NCI-H748 treated with DMSO at 0.1 percent for 48 hours (cell line): ENCODE measurements around the gene SEMA6B.
A peak's percentile ranks its signal among the peaks of the same experiment; 100 is the strongest.
"Not testable (repeated sequence)": the region's sequence is repeated elsewhere in the genome, so short reads cannot be mapped to it uniquely, and the experiment has no call there.

Source experiments
- DNase-seq: peaks from one replicate; lab custom pipeline; 2025; lab: John Stamatoyannopoulos, UW

Gene SEMA6B

GRCh38 chr19:4571305-4571917, 11.9 kb upstream of the SEMA6B start:
- no peak for DNase-seq

DNA sequence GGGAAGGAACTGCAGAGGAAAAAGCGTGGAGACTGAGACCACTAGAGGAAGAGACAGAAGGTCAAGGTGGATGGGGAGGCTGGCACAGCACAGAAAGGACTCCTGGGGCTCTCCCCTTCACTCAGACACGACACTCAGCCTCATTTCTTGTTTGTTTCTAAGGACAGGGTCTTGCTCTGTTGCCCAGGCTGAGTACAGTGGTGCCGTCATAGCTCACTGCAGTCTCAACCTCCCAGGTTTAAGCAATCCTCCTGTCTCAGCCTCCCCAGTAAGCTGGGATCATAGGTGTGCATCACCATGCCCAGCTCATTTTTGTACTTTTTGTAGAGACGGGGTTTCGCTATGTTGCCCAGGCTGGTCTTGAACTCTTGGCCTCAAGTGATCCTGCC, 11.4 kb upstream of the SEMA6B start:
- no peak for DNase-seq

DNA sequence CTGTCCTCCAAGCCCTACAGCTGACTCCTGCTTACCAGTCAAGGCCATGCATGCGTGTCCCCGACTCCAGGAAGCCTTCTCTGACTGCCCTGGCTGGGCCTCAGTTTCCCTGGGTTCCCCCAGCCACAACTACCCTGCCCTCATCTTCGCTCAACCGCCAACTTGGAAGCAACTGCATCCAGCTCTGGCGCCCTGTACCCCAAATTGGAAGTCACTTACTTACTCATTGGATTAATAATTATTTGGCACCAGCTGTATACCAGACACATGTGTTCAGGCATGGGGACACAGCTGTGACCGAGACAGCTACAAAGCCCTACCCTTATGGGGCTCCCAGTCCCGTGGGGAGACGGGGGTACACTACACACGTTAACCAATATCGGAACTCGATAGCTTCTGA, 10.9 kb upstream of the SEMA6B start:
- DNase-seq = no peak

- no peak for DNase-seq
These were observed 9.4 kb upstream of the SEMA6B start for GRCh38 chr19:4568886-4569285.

- no peak for DNase-seq
These were observed 8.1 kb upstream of the SEMA6B start for GRCh38 chr19:4567584-4568071.

GRCh38 chr19:4566402-4567051, 7.0 kb upstream of the SEMA6B start:
- no peak for DNase-seq

DNA sequence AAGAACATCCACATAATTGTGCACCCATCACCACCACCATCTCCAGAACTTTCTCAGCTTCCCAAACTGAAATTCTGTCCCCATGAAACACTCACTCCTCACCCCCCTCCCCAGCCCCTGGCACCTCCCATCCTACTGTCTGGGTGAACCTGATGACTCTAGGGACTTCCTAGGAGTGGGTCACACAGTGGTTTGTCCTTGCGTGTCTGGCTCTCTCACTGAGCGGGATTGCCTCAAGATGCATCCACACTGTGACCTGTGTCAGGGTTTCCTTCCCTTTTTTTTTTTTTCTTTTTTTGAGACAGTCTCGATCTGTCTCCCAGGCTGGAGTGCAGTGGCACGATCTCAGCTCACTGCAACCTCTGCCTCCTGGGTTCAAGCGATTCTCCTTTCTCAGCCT, 4.1 kb upstream of the SEMA6B start:
- not testable (repeated sequence) for DNase-seq

GRCh38 chr19:4562085-4562484, 2.6 kb upstream of the SEMA6B start:
- not testable (repeated sequence) for DNase-seq

DNA sequence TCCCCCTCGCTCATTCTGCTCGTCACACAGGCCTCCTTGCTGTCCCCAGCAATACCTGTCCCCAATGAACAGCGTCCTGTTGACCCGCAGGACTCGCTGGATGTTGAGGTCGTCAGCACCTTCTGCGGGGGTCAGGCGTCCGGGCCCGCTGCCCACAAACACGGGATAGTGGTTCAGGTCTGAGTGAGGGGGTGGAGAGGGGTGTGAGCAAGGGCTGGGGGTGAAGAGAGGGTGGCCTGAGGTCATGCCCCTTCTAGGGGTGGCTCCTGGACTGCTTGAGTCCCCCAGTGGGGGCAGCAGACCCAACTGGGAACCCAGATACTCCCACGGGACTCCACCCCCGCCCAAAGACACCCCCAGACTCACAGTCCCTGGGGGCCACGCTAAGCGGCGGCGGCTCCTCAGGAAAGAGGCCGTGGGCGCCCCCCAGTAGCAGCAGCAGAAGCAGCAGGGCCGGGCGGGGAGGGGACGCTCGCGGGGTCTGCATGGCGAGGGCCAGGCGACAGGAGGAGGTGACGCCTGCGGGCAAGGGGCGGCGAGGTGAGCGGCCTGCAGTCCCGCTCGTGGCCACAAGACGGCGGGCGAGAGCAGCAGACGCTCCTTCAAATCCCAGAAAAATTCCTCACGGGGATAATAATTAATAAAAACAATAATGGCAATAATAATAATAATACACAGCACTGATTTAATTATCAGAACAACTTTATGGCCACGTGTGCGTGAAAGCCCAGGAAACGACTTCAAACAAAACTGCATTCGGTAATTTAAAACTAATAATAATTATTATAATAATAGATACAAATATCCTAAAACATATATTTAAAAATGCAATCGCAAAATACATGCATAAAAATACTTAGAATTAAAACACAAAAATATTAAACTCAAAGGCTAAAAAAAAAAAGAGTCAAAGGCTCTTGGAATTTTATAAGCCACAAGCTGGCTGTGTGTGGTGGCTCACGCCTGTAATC, 1.2 kb downstream of the SEMA6B start:
- DNase-seq = peak; percentile 13

DNA sequence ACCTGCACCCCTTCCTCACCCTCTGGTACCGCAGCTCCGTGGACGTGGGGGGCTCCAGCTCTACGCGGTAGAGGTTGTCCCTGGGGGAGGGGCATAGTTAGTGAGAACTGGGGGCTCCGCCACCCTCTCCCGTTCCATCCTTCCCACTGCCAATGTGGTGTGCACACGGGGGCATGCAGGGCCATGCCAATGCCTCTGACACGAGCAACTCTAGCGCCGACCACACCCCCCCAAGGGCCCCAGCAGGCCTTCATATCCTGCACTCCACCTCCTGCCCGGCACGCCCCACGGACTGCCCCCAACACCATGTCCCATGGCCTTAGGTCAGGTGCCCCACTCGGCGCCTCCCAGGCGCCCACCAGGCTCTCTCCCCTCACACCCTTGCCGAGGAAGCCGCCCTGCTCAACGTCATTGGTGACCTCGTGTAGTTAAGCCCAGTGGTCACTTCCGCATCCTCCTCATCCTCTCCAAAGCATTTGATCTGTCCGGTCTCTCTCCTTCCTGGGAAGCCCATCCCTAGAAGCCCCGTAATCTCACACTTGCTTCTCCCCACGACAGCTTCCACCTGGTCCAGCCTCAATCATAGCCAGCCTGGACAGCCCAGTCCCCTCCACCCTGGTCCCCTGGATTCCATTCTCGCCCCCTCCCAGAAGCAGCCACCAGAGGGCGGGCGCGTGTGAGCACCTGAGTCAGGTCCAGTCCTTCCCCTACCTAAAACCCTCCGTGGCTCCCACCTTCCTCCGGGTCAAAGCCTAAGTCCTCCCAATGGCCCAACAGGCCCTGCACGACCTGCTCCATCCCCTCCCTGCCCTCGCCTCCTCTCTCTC, 2.1 kb downstream of the SEMA6B start:
- DNase-seq = no peak

DNA sequence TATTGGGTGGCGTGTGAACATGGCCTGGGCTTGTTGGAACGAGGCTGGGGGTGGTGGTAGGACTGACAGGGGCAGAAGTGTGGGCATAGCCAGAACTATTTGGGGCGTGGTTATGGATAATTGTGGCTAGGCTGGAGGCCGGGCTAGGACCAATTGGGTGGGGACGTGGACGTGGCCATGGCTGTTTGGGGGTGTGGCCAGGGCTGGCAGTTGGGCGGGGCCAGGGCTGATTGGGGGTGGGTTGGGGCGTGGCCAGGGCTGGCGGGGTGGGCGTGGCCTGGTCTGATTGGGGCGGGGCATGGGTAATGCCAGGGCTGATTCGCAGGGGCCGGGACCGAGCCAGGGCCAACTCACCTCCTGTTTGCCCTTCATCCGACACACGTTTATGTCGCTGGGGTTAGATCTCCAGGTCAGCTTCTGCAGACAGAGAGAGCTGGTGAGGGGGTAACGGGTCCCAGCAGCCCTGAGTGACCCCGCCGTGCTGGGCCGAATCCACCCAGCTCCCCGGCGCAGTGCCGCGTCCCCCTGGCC, 2.8 kb downstream of the SEMA6B start:
- DNase-seq = peak; percentile 23

DNA sequence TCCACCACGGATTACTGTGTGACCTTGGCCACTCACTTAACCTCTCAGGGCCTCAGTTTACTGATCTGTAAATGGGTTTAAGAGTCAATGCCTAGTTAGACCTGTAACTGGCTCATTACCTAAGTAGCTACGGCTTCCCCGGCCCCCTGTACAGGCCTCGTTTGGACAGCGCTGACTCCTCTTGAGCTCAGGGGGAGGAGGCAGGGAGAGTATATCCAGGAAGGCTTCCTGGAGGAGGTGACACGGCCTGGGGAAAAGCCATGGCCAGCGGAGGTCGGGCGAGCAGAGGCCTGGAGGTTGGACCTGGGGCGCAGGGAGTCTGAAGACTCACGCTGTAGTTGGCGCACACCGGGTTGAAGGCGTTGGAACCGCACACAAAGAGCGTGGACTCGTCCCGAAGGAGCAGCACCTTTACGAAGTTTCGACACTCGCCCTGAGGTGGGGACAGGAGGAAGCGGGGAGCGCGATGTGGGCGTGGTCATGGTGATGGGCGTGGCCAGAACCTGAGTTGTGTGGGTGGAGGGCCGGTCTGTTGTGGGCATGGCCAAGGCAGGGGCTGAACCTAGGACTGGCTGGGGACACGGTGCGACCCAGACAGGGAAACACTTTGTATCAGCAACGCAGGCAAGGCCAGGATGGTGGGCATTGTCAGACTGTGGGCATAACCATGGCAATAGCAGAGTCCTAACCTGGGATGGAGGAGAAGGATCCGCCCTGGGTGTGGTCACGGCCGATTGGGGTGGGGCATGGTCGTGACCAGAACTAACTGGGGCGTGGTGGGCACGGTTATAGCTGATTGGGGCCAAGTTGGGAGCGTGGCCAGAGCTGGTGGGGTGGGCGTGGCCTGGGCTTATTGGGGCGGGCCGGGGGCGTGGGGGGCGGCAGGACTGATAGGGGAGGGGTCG, 3.6 kb downstream of the SEMA6B start:
- DNase-seq = peak; percentile 25

DNA sequence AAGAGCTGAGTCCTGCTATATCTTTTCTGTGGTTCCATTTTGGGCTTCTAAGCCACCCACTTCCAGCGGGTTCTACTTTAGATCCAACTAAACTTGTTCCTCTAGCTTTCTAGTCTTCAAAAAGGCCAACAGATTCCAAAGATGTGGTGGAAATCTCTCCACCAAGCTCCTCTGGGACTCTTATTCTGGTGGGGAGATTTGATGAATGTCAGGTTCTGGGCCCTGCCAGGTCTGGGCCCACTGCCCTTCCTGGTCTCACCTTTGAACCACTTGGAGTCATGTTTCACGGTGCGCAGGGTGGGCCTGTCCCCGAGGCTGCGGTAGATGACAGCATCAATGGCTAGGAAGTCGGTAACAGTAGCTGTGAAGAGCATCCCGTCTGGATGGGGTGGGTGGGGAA, 4.8 kb downstream of the SEMA6B start:
- no peak for DNase-seq

GRCh38 chr19:4553775-4554174, 5.7 kb downstream of the SEMA6B start:
- DNase-seq = no peak

DNA sequence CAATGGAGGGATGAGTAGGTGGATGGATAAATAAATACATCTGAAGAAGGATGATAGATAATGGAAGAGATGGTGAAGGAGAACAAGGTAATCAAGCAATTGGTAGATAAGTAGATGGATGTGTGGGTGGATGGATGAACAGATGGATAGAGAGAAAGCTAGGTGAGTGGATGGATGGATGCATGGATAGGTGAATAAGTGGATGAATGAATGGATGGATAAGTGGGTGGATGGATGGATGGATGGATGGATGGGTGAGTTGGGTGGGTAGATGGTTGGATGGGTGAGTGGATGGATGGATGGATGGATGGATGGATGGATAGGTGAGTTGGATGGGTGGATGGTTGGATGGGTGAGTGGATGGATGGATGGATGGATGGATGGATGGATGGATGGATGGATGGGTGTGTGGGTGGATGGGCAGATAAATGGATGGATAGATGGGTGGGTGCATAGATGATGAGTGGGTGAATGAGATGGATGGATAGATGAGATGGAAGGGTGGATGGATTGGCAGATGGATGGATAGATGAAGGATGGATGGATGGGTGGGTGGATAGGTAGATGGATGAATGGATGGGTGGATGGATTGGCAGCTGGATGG, 6.3 kb downstream of the SEMA6B start:
- no peak for DNase-seq

DNA sequence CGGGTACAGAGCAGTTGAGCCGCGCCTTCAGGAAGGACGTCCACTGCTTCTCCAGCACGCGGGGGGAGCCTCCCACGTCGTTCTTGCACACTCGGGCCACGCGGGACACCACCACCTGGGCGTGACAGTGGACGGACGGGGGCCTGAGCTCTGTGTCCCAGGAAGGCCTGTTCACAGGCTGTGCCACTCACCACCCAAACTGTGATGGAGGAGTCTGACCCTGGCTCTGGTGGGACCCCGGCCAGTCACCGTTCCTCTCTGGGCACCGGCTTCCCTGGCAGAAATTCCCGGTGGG, 7.0 kb downstream of the SEMA6B start:
- no peak for DNase-seq

GRCh38 chr19:4550479-4551050, 8.9 kb downstream of the SEMA6B start:
- DNase-seq = no peak

GRCh38 chr19:4550018-4550417, 9.5 kb downstream of the SEMA6B start:
- DNase-seq = no peak

DNA sequence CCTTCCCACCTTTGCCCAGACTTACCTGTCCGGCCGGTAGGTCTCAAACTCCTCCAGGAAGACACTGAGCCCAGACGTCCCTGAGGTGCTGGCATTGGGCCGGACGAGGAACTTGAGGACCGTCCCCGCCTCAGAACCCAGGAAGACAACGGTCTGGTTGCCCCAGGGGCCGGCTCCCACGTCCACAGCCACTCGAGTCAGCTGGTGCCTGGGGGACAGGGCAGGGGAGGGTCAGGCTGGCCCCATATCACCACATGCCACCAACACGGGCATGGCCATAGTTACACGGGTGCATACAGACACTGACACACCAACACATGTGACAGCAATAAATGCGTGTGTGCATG, 11.3 kb downstream of the SEMA6B start:
- no peak for DNase-seq
